HepG2 (cell line): ENCODE measurements around the gene TMEM247. TPM values are rescaled to one million over a fixed set of nuclear protein-coding genes. Genes with fewer than 3 reads are reported as not detected.
A peak's percentile ranks its signal among the peaks of the same experiment; 100 is the strongest.

Source experiments
- ATF3 ChIP-seq: sonication (generic); formaldehyde crosslinking; IDR thresholded peaks from 2 replicates; pipeline ENCODE4 v1.4.0; 2020; ENCODE audit warnings: missing genetic modification reagents
- DPF2 ChIP-seq: sonication (generic); formaldehyde crosslinking; IDR thresholded peaks from 2 replicates; pipeline ENCODE4 v1.4.0; 2020; ENCODE audit warnings: mild to moderate bottlenecking, low read depth, missing genetic modification reagents, borderline replicate concordance
- ETV6 ChIP-seq: sonication (generic); formaldehyde crosslinking; conservative IDR thresholded peaks from 2 replicates; pipeline ENCODE4 v1.4.0; 2020; ENCODE audit warnings: missing genetic modification reagents
- HMGXB3 ChIP-seq: sonication (generic); formaldehyde crosslinking; IDR thresholded peaks from 2 replicates; pipeline ENCODE4 v1.4.0; 2020; ENCODE audit warnings: missing genetic modification reagents, borderline replicate concordance
- HNF1A ChIP-seq, 2 experiments: sonication (generic) in 1 of 2; formaldehyde crosslinking in 1 of 2; IDR thresholded peaks; 2 replicates each; pipeline versions ENCODE4 v1.4.0 to v1.6.1; 2016 to 2020; ENCODE audit warnings: borderline replicate concordance in 1 of 2, low read depth in 1 of 2, mild to moderate bottlenecking in 1 of 2, missing genetic modification reagents in 1 of 2
- HOMEZ ChIP-seq: IDR thresholded peaks from 2 replicates; pipeline ENCODE4 v1.6.1; 2016; ENCODE audit warnings: low read depth
- MAX ChIP-seq: IDR thresholded peaks from 2 replicates; pipeline ENCODE4 v1.6.1; 2012; ENCODE audit warnings: inconsistent platforms
- RAD21 ChIP-seq: fragments of 450-650 bp; formaldehyde crosslinking; IDR thresholded peaks from 2 replicates; pipeline ENCODE4 v1.5.0; 2020; ENCODE audit warnings: mild to moderate bottlenecking
- RXRA ChIP-seq: sonication (generic); formaldehyde crosslinking; IDR thresholded peaks from 2 replicates; pipeline ENCODE4 v1.5.1; 2020; ENCODE audit warnings: missing genetic modification reagents
- SMAD3 ChIP-seq: sonication (generic); formaldehyde crosslinking; IDR thresholded peaks from 2 replicates; pipeline ENCODE4 v1.4.0; 2020; ENCODE audit warnings: missing genetic modification reagents
- SNAPC2 ChIP-seq: sonication (generic); formaldehyde crosslinking; IDR thresholded peaks from 2 replicates; pipeline ENCODE4 v1.8.1; 2022; ENCODE audit warnings: mild to moderate bottlenecking, missing genetic modification reagents
- STAG1 ChIP-seq: sonication (generic); formaldehyde crosslinking; IDR thresholded peaks from 2 replicates; pipeline ENCODE4 v1.4.0; 2020; ENCODE audit warnings: missing genetic modification reagents
- TAF15 ChIP-seq: fragments of 200-400 bp; formaldehyde crosslinking; IDR thresholded peaks from one replicate; pipeline ENCODE4 v1.6.1; 2018; ENCODE audit warnings: mild to moderate bottlenecking, low read depth, low read length; ENCODE audit not compliant: poor library complexity, severe bottlenecking
- THAP11 ChIP-seq: IDR thresholded peaks from 2 replicates; pipeline ENCODE4 v1.6.1; 2016; ENCODE audit warnings: missing biosample characterization, missing genetic modification reagents
- ZFY ChIP-seq: sonication (generic); formaldehyde crosslinking; IDR thresholded peaks from 2 replicates; pipeline ENCODE4 v1.4.0; 2020; ENCODE audit warnings: missing genetic modification reagents
- ZMYM4 ChIP-seq: sonication (generic); formaldehyde crosslinking; IDR thresholded peaks from 2 replicates; pipeline ENCODE4 v1.8.1; 2023; ENCODE audit warnings: mild to moderate bottlenecking, missing genetic modification reagents
- ZNF367 ChIP-seq: sonication (generic); formaldehyde crosslinking; IDR thresholded peaks from 2 replicates; pipeline ENCODE4 v1.4.0; 2020; ENCODE audit warnings: missing genetic modification reagents, borderline replicate concordance
- ZNF619 ChIP-seq: sonication (generic); formaldehyde crosslinking; IDR thresholded peaks from 2 replicates; pipeline ENCODE4 v1.4.0; 2020; ENCODE audit warnings: mild to moderate bottlenecking, missing genetic modification reagents
- ZSCAN30 ChIP-seq: sonication (generic); formaldehyde crosslinking; IDR thresholded peaks from 2 replicates; pipeline ENCODE4 v1.5.0; 2020; ENCODE audit warnings: mild to moderate bottlenecking, missing genetic modification reagents
- polyA plus RNA-seq, 8 experiments: library from polyadenylated mRNA; depleted of rRNA in 3 of 8; stranded (reverse) in 7 of 8; unstranded in 1 of 8; fragments of >200 nt; fragmentation: Illumina TruSeq in 4 of 8; extraction: Trizol in 4 of 8; gene quantifications; 2 replicates each; pipeline versions ENCODE4 v1.2.1 to v1.2.3, GENCODE V29; 2011 to 2016; ENCODE audit warnings: low read depth in 4 of 8, missing spikeins in 1 of 8, mixed read lengths in 1 of 8; ENCODE audit not compliant: insufficient read depth in 1 of 8
- total RNA-seq, 5 experiments: library from RNA; depleted of rRNA; stranded (reverse); fragments of >200 nt; fragmentation: Illumina TruSeq; extraction: Trizol; gene quantifications; 2 replicates each; pipeline ENCODE4 v1.2.3, GENCODE V29; 2016; ENCODE audit warnings: low read depth in 1 of 5

The TMEM247 gene
- total and polyA plus RNA-seq, 2 of the 13 experiments (the other 11 are each of a cell fraction or from before 2014, with no cell fraction given), result not detected

- TF ChIP-seq HMGXB3 (CRISPR knock-in tag) (peak; percentile 59; the same call in 1 of the 2 replicates), ZNF619 (CRISPR knock-in tag) (peak; percentile 41; the same call in 1 of the 2 replicates), ZSCAN30 (CRISPR knock-in tag) (no peak), ZNF367 (no peak), RAD21 (peak; percentile 98), HOMEZ (CRISPR knock-in tag) (0 out of 2 replicates have a peak, but pooled peaks have one; percentile 14), ZMYM4 (CRISPR knock-in tag) (peak; percentile 61), SNAPC2 (CRISPR knock-in tag) (no peak), ATF3 (CRISPR knock-in tag) (no peak), SMAD3 (CRISPR knock-in tag) (peak; percentile 64; the same call in 1 of the 2 replicates), HNF1A (IDR thresholded peaks at IDR 0.05; ENCODE audit: low read depth) (no peak), HNF1A (CRISPR knock-in tag; IDR thresholded peaks at IDR 0.05; ENCODE audit: borderline replicate concordance) (peak; percentile 37; the same call in 1 of the 2 replicates), ETV6 (0 out of 2 replicates have a peak, but pooled peaks have one; percentile 33), DPF2 (CRISPR knock-in tag) (0 out of 2 replicates have a peak, but pooled peaks have one; percentile 51), MAX (peak; percentile 44; the same call in 1 of the 2 replicates), THAP11 (CRISPR knock-in tag) (peak; percentile 58; the same call in 1 of the 2 replicates), ZFY (CRISPR knock-in tag) (peak; percentile 33; the same call in 1 of the 2 replicates), STAG1 (peak; percentile 100), TAF15 (no peak), RXRA (CRISPR knock-in tag) (peak; percentile 99)
Observed at GRCh38 chr2:46461011-46461674, 18.2 kb upstream of the TMEM247 start (continued).
